H9 (cell line): ENCODE measurements around the gene LDLRAD4. TPM values are rescaled to one million over a fixed set of nuclear protein-coding genes. Genes with fewer than 3 reads are reported as not detected.

Experiments used
- DNase-seq: peaks from one replicate; pipeline ENCODE4 v3.0.0-alpha.2; 2017
- H2AFZ ChIP-seq: one replicate; pipeline ENCODE4 v1.6.1; 2013; ENCODE audit warnings: mild to moderate bottlenecking, low read length, control low read depth, moderate library complexity
- H2AK5ac ChIP-seq: 2 replicates; pipeline ENCODE4 v1.6.1; 2013; ENCODE audit warnings: low read length, control low read depth, mixed read lengths; ENCODE audit not compliant: insufficient read length
- H2BK120ac ChIP-seq: one replicate; pipeline ENCODE4 v1.6.1; 2013; ENCODE audit warnings: low read depth, mild to moderate bottlenecking, low read length, control low read depth, inconsistent platforms; ENCODE audit not compliant: poor library complexity, severe bottlenecking
- H2BK12ac ChIP-seq: 2 replicates; pipeline ENCODE4 v1.6.1; 2013; ENCODE audit warnings: low read length, control low read depth, mixed read lengths, low read depth; ENCODE audit not compliant: insufficient read length
- H2BK15ac ChIP-seq: 2 replicates; pipeline ENCODE4 v1.6.1; 2013; ENCODE audit warnings: low read depth, low read length, control low read depth
- H2BK20ac ChIP-seq: one replicate; pipeline ENCODE4 v1.6.1; 2013; ENCODE audit warnings: low read depth, mild to moderate bottlenecking, low read length, control low read depth, inconsistent platforms; ENCODE audit not compliant: poor library complexity, severe bottlenecking
- H2BK5ac ChIP-seq: 2 replicates; pipeline ENCODE4 v1.6.1; 2013; ENCODE audit warnings: low read length, control low read depth, mixed read lengths; ENCODE audit not compliant: insufficient read length
- H3K14ac ChIP-seq: 2 replicates; pipeline ENCODE4 v1.6.1; 2013; ENCODE audit warnings: low read length, control low read depth; ENCODE audit not compliant: insufficient read depth
- H3K18ac ChIP-seq: 2 replicates; pipeline ENCODE4 v1.6.1; 2013; ENCODE audit warnings: low read depth, mild to moderate bottlenecking, mixed read lengths, low read length, control low read depth; ENCODE audit not compliant: insufficient read length
- H3K23ac ChIP-seq: 2 replicates; pipeline ENCODE4 v1.6.1; 2013; ENCODE audit warnings: low read length, control low read depth, mixed read lengths, low read depth; ENCODE audit not compliant: insufficient read length
- H3K23me2 ChIP-seq: 2 replicates; pipeline ENCODE4 v1.6.1; 2013; ENCODE audit warnings: low read depth, mild to moderate bottlenecking, mixed read lengths, low read length, control low read depth; ENCODE audit not compliant: insufficient read length, poor library complexity, severe bottlenecking
- H3K27ac ChIP-seq: 2 replicates; pipeline ENCODE4 v1.5.1; 2013; ENCODE audit warnings: low read length, control low read depth, mixed read lengths, low read depth; ENCODE audit not compliant: insufficient read length
- H3K27me3 ChIP-seq: 2 replicates; pipeline ENCODE4 v1.6.1; 2013; ENCODE audit warnings: low read length, control low read depth, inconsistent platforms; ENCODE audit not compliant: insufficient read depth
- H3K4ac ChIP-seq: 2 replicates; pipeline ENCODE4 v1.6.1; 2013; ENCODE audit warnings: low read depth, mild to moderate bottlenecking, control low read depth, inconsistent platforms, low read length, moderate library complexity
- H3K4me1 ChIP-seq: 2 replicates; pipeline ENCODE4 v1.6.1; 2013; ENCODE audit warnings: low read length, control low read depth, inconsistent platforms; ENCODE audit not compliant: insufficient read depth
- H3K4me2 ChIP-seq: 2 replicates; pipeline ENCODE4 v1.6.1; 2013; ENCODE audit warnings: low read length, control low read depth, mixed read lengths; ENCODE audit not compliant: insufficient read length, insufficient read depth
- H3K56ac ChIP-seq: 2 replicates; pipeline ENCODE4 v1.6.1; 2013; ENCODE audit warnings: low read depth, mild to moderate bottlenecking, mixed read lengths, low read length, control low read depth; ENCODE audit not compliant: insufficient read length
- H3K79me1 ChIP-seq: 2 replicates; pipeline ENCODE4 v1.6.1; 2013; ENCODE audit warnings: low read depth, mild to moderate bottlenecking, moderate library complexity, low read length, control low read depth, inconsistent platforms; ENCODE audit not compliant: insufficient read depth, poor library complexity, severe bottlenecking
- H3K79me2 ChIP-seq: 2 replicates; pipeline ENCODE4 v1.6.1; 2013; ENCODE audit warnings: low read length, control low read depth, inconsistent platforms; ENCODE audit not compliant: insufficient read depth
- H3K9ac ChIP-seq: 2 replicates; pipeline ENCODE4 v1.6.1; 2013; ENCODE audit warnings: low read length, control low read depth, mixed read lengths; ENCODE audit not compliant: insufficient read length; ENCODE audit errors: extremely low read depth
- H3K9me3 ChIP-seq: one replicate; pipeline ENCODE4 v1.6.1; 2013; ENCODE audit warnings: low read depth, low read length, inconsistent platforms; ENCODE audit not compliant: control insufficient read depth
- H3T11ph ChIP-seq: one replicate; pipeline ENCODE4 v1.6.1; 2013; ENCODE audit warnings: mild to moderate bottlenecking, low read length, control low read depth, inconsistent platforms
- H4K20me1 ChIP-seq: one replicate; pipeline ENCODE4 v1.6.1; 2013; ENCODE audit not compliant: control insufficient read depth, insufficient read length, insufficient read depth
- H4K5ac ChIP-seq: 2 replicates; pipeline ENCODE4 v1.6.1; 2013; ENCODE audit warnings: low read depth, mild to moderate bottlenecking, mixed read lengths, low read length, control low read depth; ENCODE audit not compliant: insufficient read length
- H4K8ac ChIP-seq: replicated peaks from 2 replicates; pipeline ENCODE4 v1.6.1; 2013; ENCODE audit warnings: low read length, control low read depth, mixed read lengths, low read depth; ENCODE audit not compliant: insufficient read length
- H4K91ac ChIP-seq: 2 replicates; pipeline ENCODE4 v1.6.1; 2013; ENCODE audit warnings: low read depth, mild to moderate bottlenecking, moderate library complexity, mixed read lengths, low read length, control low read depth; ENCODE audit not compliant: insufficient read length
- H3K27ac Mint-ChIP-seq, 3 experiments: 2 replicates in 2 of 3; 3 replicates in 1 of 3; pipeline ENCODE4 v1.8.0; 2020 to 2021; ENCODE audit warnings: mixed read lengths in 3 of 3, mild to moderate bottlenecking in 1 of 3, moderate library complexity in 1 of 3
- H3K27me3 Mint-ChIP-seq: 2 replicates; pipeline ENCODE4 v1.8.0; 2021; ENCODE audit warnings: low read depth, mild to moderate bottlenecking, moderate library complexity, mixed read lengths
- H3K36me3 Mint-ChIP-seq, 3 experiments: 2 replicates in 2 of 3; 3 replicates in 1 of 3; pipeline ENCODE4 v1.8.0; 2020 to 2021; ENCODE audit warnings: low read depth in 3 of 3, mixed read lengths in 3 of 3; ENCODE audit not compliant: insufficient read depth in 1 of 3
- H3K4me1 Mint-ChIP-seq, 2 experiments: 2 replicates each; pipeline ENCODE4 v1.8.0; 2020; ENCODE audit warnings: mixed read lengths in 2 of 2
- H3K4me3 Mint-ChIP-seq, 2 experiments: 2 replicates in 1 of 2; 3 replicates in 1 of 2; pipeline ENCODE4 v1.8.0; 2020 to 2021; ENCODE audit warnings: mild to moderate bottlenecking in 2 of 2, mixed read lengths in 2 of 2, moderate library complexity in 1 of 2
- H3K9me3 Mint-ChIP-seq, 2 experiments: 2 replicates in 1 of 2; 3 replicates in 1 of 2; pipeline ENCODE4 v1.8.0; 2020; ENCODE audit warnings: mild to moderate bottlenecking in 2 of 2, mixed read lengths in 2 of 2, moderate library complexity in 1 of 2
- CTCF ChIP-seq: fragments of 200-600 bp; sonication (generic); conservative IDR thresholded peaks from 3 replicates; pipeline ENCODE4 v1.8.0; 2021; ENCODE audit warnings: antibody characterized with exemption, mild to moderate bottlenecking
- WGBS: extraction: QIAGEN DNeasy Blood & Tissue Kit; methylation state at CpG from one replicate; pipeline ENCODE4 v1.1.7; 2013; ENCODE audit warnings: missing lambda C conversion rate, low lambda C conversion rate, mixed read lengths; ENCODE audit not compliant: insufficient read length; ENCODE audit errors: extremely low coverage; 5-methylcytosine and 5-hydroxymethylcytosine counted together
- total RNA-seq: library from RNA; stranded (reverse); gene quantifications from 2 replicates; pipeline ENCODE4 v1.2.1, GENCODE V29; 2021

LDLRAD4 gene
- total RNA-seq, 1 experiment from 2014 or later: 3.9 TPM

GRCh38 chr18:13587937-13588336 is 369.4 kb downstream of the LDLRAD4 start:
- no peaks in the 10 kb centered on the region for H3K4me1 ChIP-seq
- H3K9ac ChIP-seq: no peak overlapping the region
- H3K4me1 Mint-ChIP-seq: peaks cover 0 to 2% of the 10 kb centered on the region in 2 experiments; a peak in 1 of 4 replicates
- no peak overlapping the region for H2BK12ac ChIP-seq
- H3K9me3 Mint-ChIP-seq: peaks cover 0 to 2% of the 10 kb centered on the region in 2 experiments; a peak in 1 of 5 replicates
- H3K4ac ChIP-seq: no peak overlapping the region
- H2BK120ac ChIP-seq: no peak overlapping the region
- no peaks in the 10 kb centered on the region for H3K27me3 ChIP-seq
- no peak for TF ChIP-seq CTCF
- no peaks in the 10 kb centered on the region for H3K79me2 ChIP-seq
- no CpG with 5 or more reads among the region's 3 CpGs for WGBS
- H3K56ac ChIP-seq: no peak overlapping the region
- no peak overlapping the region for H3K4me3 Mint-ChIP-seq
- no peak overlapping the region for H3K27ac ChIP-seq
- no peak overlapping the region for H3K18ac ChIP-seq
- H4K20me1 ChIP-seq: peaks cover 5% of the 10 kb centered on the region
- no peak overlapping the region for H2BK15ac ChIP-seq
- no peak overlapping the region for H2BK20ac ChIP-seq
- H3K27ac Mint-ChIP-seq: no peak overlapping the region
- no peak overlapping the region for H4K8ac ChIP-seq
- no peaks in the 10 kb centered on the region for H3K79me1 ChIP-seq
- H2BK5ac ChIP-seq: no peak overlapping the region
- no peaks in the 10 kb centered on the region for H3K36me3 Mint-ChIP-seq
- no peaks in the 10 kb centered on the region for H3K9me3 ChIP-seq
- H3K23ac ChIP-seq: no peak overlapping the region
- H3K4me2 ChIP-seq: no peak overlapping the region
- H4K91ac ChIP-seq: no peak overlapping the region
- no peak overlapping the region for H3T11ph ChIP-seq
- no peak overlapping the region for H4K5ac ChIP-seq
- H2AK5ac ChIP-seq: no peak overlapping the region
- no peaks in the 10 kb centered on the region for H3K27me3 Mint-ChIP-seq
- DNase-seq: no peak
- H3K23me2 ChIP-seq: peaks cover 3% of the 10 kb centered on the region
- H2AFZ ChIP-seq: no peak overlapping the region
- H3K14ac ChIP-seq: no peak overlapping the region
